A549 (cell line): ENCODE results near the gene ASAP2. TPM values are rescaled to one million over a fixed set of nuclear protein-coding genes. Genes with fewer than 3 reads are reported as not detected.
A peak's percentile ranks its signal among the peaks of the same experiment; 100 is the strongest.

Source experiments
- ATAC-seq, 2 experiments: fragments of 200-7000 bp in 1 of 2; fragments of >200 bp in 1 of 2; cut with Nextera tagmentation in 1 of 2; cut with Tn5 transposase in 1 of 2; 3 replicates each; pipeline versions ENCODE4 v1.8.0 to v1.9.1; 2018 to 2020; ENCODE audit warnings: mild to moderate bottlenecking in 1 of 2, moderate library complexity in 1 of 2
- CTCF ChIA-PET: fragments of 300-600 bp; sonication (Branson Sonifier 250); formaldehyde crosslinking; extraction: SDS; loops from one replicate; lab custom pipeline; 2021; ENCODE audit warnings: antibody characterized with exemption, inconsistent platforms; lab: Yijun Ruan, JAX
- POLR2A ChIA-PET: fragments of 350-600 bp; formaldehyde crosslinking; extraction: SDS; loops from one replicate; lab custom pipeline; 2021; ENCODE audit warnings: antibody characterized with exemption, inconsistent platforms; lab: Yijun Ruan, JAX
- DNase-seq, 2 experiments: peaks; one replicate each; pipeline versions ENCODE4 v3.0.0 to v3.0.0-alpha.2; 2011 to 2016; ENCODE audit warnings: low read depth in 1 of 2, low spot score in 1 of 2
- FAIRE-seq: peaks from 2 replicates; lab custom pipeline; 2011; peaks lifted over from hg19 to GRCh38; lab: Jason Lieb, UNC
- H3K27ac ChIP-seq, 2 experiments: fragments of >200 bp; sonication (Bioruptor Twin); formaldehyde crosslinking; 3 replicates each; pipeline ENCODE4 v1.5.1; 2016 to 2017
- H3K4me1 ChIP-seq: fragments of >200 bp; sonication (Bioruptor Twin); formaldehyde crosslinking; 3 replicates; pipeline ENCODE4 v1.6.1; 2016
- H3K4me2 ChIP-seq: fragments of >200 bp; sonication (Bioruptor Twin); formaldehyde crosslinking; 3 replicates; pipeline ENCODE4 v1.6.1; 2016
- H3K4me3 ChIP-seq: fragments of >200 bp; sonication (Bioruptor Twin); formaldehyde crosslinking; 3 replicates; pipeline ENCODE4 v1.5.1; 2016
- H3K9me3 ChIP-seq: fragments of >200 bp; sonication (Bioruptor Twin); formaldehyde crosslinking; 3 replicates; pipeline ENCODE4 v1.6.1; 2016
- BHLHE40 ChIP-seq: IDR thresholded peaks from 2 replicates; pipeline ENCODE4 v1.6.1; 2012; ENCODE audit warnings: low read depth, low read length, inconsistent platforms
- CBX2 ChIP-seq: fragments of 200-600 bp; sonication (generic); IDR thresholded peaks from 2 replicates; pipeline ENCODE4 v1.6.1; 2016; ENCODE audit warnings: low read depth, mild to moderate bottlenecking, borderline replicate concordance
- CHD2 ChIP-seq: fragments of 150-350 bp; IDR thresholded peaks from 2 replicates; pipeline ENCODE4 v1.6.1; 2014; ENCODE audit warnings: low read length; ENCODE audit not compliant: partially characterized antibody
- CHD4 ChIP-seq: fragments of 200-600 bp; sonication (generic); IDR thresholded peaks from 2 replicates; pipeline ENCODE4 v1.6.1; 2016; ENCODE audit warnings: antibody characterized with exemption, mild to moderate bottlenecking, borderline replicate concordance
- FOSB ChIP-seq: fragments of 250-450 bp; sonication (Bioruptor Pico); IDR thresholded peaks from 2 replicates; pipeline ENCODE4 v1.5.0; 2020; ENCODE audit warnings: mild to moderate bottlenecking, moderate library complexity
- FOSL2 ChIP-seq, 2 experiments: fragments of 450-650 bp in 1 of 2; fragments of >200 bp in 1 of 2; sonication (Bioruptor Twin) in 1 of 2; formaldehyde crosslinking; IDR thresholded peaks; 2 replicates each; pipeline versions ENCODE4 v1.5.0 to v1.6.1; 2016 to 2020; ENCODE audit warnings: mild to moderate bottlenecking in 1 of 2, moderate library complexity in 1 of 2
- GATA3 ChIP-seq: IDR thresholded peaks from 2 replicates; pipeline ENCODE4 v1.6.1; 2012; ENCODE audit warnings: borderline replicate concordance
- HDAC2 ChIP-seq: fragments of 200-600 bp; sonication (generic); IDR thresholded peaks from 2 replicates; pipeline ENCODE4 v1.6.1; 2016
- HOXA7 ChIP-seq: fragments of 250-450 bp; sonication (Bioruptor Pico); IDR thresholded peaks from 2 replicates; pipeline ENCODE4 v1.5.0; 2020; ENCODE audit warnings: mild to moderate bottlenecking, moderate library complexity
- HOXB13 ChIP-seq: fragments of 250-450 bp; sonication (Bioruptor Pico); IDR thresholded peaks from 2 replicates; pipeline ENCODE4 v1.5.0; 2020; ENCODE audit warnings: low read depth, mild to moderate bottlenecking, moderate library complexity
- JUNB ChIP-seq: fragments of >200 bp; sonication (Bioruptor Twin); formaldehyde crosslinking; IDR thresholded peaks from 2 replicates; pipeline ENCODE4 v1.6.1; 2016
- MYC ChIP-seq: IDR thresholded peaks from 2 replicates; pipeline ENCODE4 v1.6.1; 2012; ENCODE audit warnings: mild to moderate bottlenecking, inconsistent platforms, low read length, improper control_type of control experiment, borderline replicate concordance
- POLR2AphosphoS2 ChIP-seq: conservative IDR thresholded peaks from 2 replicates; pipeline ENCODE4 v1.6.1; 2012; ENCODE audit warnings: low read length, improper control_type of control experiment, inconsistent platforms
- RARB ChIP-seq: fragments of 250-450 bp; sonication (Bioruptor Pico); IDR thresholded peaks from 2 replicates; pipeline ENCODE4 v1.8.0; 2021; ENCODE audit warnings: mild to moderate bottlenecking, moderate library complexity
- SREBF2 ChIP-seq: fragments of 450-650 bp; IDR thresholded peaks from 2 replicates; pipeline ENCODE4 v1.6.1; 2014; ENCODE audit warnings: mild to moderate bottlenecking, moderate library complexity
- TFCP2L1 ChIP-seq: fragments of 250-450 bp; sonication (Bioruptor Pico); IDR thresholded peaks from 2 replicates; pipeline ENCODE4 v1.5.0; 2021; ENCODE audit warnings: mild to moderate bottlenecking
- ZFP36 ChIP-seq: fragments of 450-650 bp; IDR thresholded peaks from 2 replicates; pipeline ENCODE4 v1.6.1; 2014; ENCODE audit warnings: borderline replicate concordance; ENCODE audit not compliant: partially characterized antibody
- ZNF302 ChIP-seq: fragments of 250-450 bp; sonication (Bioruptor Pico); IDR thresholded peaks from 2 replicates; pipeline ENCODE4 v1.9.0; 2021; ENCODE audit warnings: inconsistent platforms, mild to moderate bottlenecking, moderate library complexity
- ZSCAN20 ChIP-seq: fragments of 250-450 bp; sonication (Bioruptor Pico); IDR thresholded peaks from 2 replicates; pipeline ENCODE4 v1.8.0; 2022; ENCODE audit warnings: mild to moderate bottlenecking, moderate library complexity
- WGBS: methylation state at CpG from one replicate; pipeline ENCODE4 v1.1.6; 2017; ENCODE audit errors: missing lambda C conversion rate; 5-methylcytosine and 5-hydroxymethylcytosine counted together
- polyA plus RNA-seq, 4 experiments: library from polyadenylated mRNA; depleted of rRNA in 3 of 4; stranded (reverse); fragments of >200 nt; fragmentation: RNase III in 1 of 4; extraction: RNeasy Plus Mini Kit Qiagen cat#74134 plus additional on column Dnase treatment in 1 of 4; gene quantifications; 2 replicates in 3 of 4; 3 replicates in 1 of 4; pipeline ENCODE4 v1.2.3, GENCODE V29; 2011 to 2017
- TF ChIP-seq, protein P1 (sequence below): fragments of 250-450 bp; sonication (Bioruptor Pico); IDR thresholded peaks from 2 replicates; pipeline ENCODE4 v1.5.0; 2020; ENCODE audit warnings: low read depth, mild to moderate bottlenecking, moderate library complexity
- TF ChIP-seq, protein P2 (sequence below): IDR thresholded peaks from 2 replicates; pipeline ENCODE4 v1.6.1; 2012
- TF ChIP-seq, protein P3 (sequence below): fragments of >200 bp; sonication (Bioruptor Twin); formaldehyde crosslinking; IDR thresholded peaks from 3 replicates; pipeline ENCODE4 v1.5.1; 2016
- TF ChIP-seq, protein P4 (sequence below): fragments of 450-650 bp; IDR thresholded peaks from 2 replicates; pipeline ENCODE4 v1.6.1; 2014; ENCODE audit warnings: antibody characterized with exemption

ASAP2 gene
- polyA plus RNA-seq, 2 of the 4 experiments (the other 2 are of a cell fraction) = 17.8 to 27.9 TPM

DNA sequence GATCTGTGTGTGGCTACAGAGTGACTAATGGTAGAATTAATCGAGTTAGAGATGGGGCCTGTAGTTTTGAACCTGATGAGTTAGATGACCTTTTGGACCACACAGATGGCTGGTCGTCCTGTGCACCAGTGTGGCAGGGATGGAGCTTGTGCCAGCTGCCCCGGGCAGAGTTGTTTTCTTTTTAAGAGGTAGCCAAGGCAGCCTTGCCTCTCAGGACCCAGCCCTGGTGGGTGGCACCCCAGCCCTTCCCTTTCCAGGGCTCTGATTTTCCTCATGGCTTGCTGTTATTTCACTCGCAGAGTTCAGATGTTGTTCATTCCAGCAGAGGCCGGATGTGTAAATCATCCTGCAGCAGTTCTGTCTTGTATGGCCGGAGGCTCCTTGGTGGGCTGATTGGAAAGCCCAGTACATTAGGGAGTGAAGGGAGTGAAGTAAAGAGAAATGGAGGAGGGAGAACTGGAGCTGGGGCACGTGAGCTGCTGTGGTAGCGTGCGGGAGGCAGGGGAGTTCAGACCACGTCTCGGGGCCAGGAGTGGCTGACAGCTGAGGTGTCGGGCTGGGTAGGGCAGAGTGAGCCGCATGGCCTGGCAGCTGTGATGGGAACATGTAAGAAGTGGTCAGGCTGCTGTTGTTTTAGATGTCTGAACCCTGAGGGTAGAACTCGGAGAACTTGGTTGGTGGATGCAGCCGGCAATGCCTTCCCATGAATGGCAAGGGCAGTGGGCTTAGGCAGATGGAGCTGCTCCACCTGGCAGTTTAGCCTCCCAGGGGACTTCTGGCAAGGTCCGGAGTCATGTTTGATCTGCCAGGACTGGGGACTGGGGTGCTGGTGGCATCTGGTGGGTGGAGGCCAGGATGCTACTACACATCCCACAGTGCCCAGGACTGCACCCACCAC is 28.8 kb downstream of the ASAP2 start:
- CTCF ChIA-PET = interaction anchor here (0.6 to 4.3 kb wide), 14 partner anchors 8 to 124 kb away, joined by 3 to 20 read pairs (median 3); no protein-coding TSS in a partner anchor
- TF ChIP-seq, protein P1, sequence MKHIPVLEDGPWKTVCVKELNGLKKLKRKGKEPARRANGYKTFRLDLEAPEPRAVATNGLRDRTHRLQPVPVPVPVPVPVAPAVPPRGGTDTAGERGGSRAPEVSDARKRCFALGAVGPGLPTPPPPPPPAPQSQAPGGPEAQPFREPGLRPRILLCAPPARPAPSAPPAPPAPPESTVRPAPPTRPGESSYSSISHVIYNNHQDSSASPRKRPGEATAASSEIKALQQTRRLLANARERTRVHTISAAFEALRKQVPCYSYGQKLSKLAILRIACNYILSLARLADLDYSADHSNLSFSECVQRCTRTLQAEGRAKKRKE (CRISPR knock-in tag) = no peak
- TF ChIP-seq TFCP2L1 (CRISPR knock-in tag) = 0 out of 2 replicates have a peak, but pooled peaks have one; percentile 1
- peak; percentile 6; the same call in 1 of the 2 replicates for TF ChIP-seq JUNB
- no peak for TF ChIP-seq ZSCAN20 (CRISPR knock-in tag)
- TF ChIP-seq, protein P2, sequence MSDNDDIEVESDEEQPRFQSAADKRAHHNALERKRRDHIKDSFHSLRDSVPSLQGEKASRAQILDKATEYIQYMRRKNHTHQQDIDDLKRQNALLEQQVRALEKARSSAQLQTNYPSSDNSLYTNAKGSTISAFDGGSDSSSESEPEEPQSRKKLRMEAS = 0 out of 2 replicates have a peak, but pooled peaks have one; percentile 23
- POLR2A ChIA-PET = interaction anchor here (1.0 to 1.5 kb wide), 4 partner anchors 14 to 320 kb away, joined by 4 to 5 read pairs (median 5); partner anchors contain the start of gene ADAM17
- FAIRE-seq = no peak
- Histone ChIP-seq H3K27ac (peak overlapping the region; percentile 73 to 88), H3K4me2 (peak overlapping the region; percentile 77), H3K4me1 (peaks cover 67% of the 10 kb centered on the region), H3K4me3 (peak overlapping the region; percentile 3; the same call in 1 of the 3 replicates), H3K9me3 (no peaks in the 10 kb centered on the region)
- WGBS = 62% methylated on average over 16 of the region's 16 CpGs
- DNase-seq = no peak
- ATAC-seq = peak; percentile 8 to 20; a peak in 4 of 6 replicates

DNA sequence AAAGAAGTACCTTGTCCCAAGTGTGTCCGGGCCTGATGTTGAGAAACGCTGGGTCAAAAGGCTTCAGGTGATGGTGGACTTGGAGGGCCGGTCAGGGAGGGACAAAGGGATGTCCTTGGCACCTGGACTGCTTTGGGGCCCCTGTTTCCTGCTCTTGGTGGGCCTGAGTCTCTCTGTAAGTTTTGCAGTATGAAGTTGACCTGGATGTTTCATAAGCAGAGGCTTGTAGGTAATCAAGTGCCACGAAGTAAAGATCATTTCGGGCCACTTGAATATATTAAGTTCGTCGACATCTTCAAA is 29.4 kb downstream of the ASAP2 start:
- no peaks in the 10 kb centered on the region for H3K9me3 ChIP-seq
- 93% methylated on average over 7 of the region's 7 CpGs for WGBS
- H3K27ac ChIP-seq = peak overlapping the region; percentile 73 to 88
- CTCF ChIA-PET = interaction anchor here (1.0 to 2.7 kb wide), 6 partner anchors 8 to 124 kb away, joined by 3 to 11 read pairs (median 3); no protein-coding TSS in a partner anchor
- POLR2A ChIA-PET = no interaction called here
- no peak overlapping the region for H3K4me3 ChIP-seq
- ATAC-seq (no peak), DNase-seq (no peak), FAIRE-seq (no peak)
- TF ChIP-seq ZSCAN20 (CRISPR knock-in tag) (no peak), SREBF2 (no peak), CHD4 (no peak), ZNF302 (CRISPR knock-in tag) (no peak)
- peaks cover 67% of the 10 kb centered on the region for H3K4me1 ChIP-seq
- peak overlapping the region; percentile 77 for H3K4me2 ChIP-seq

DNA sequence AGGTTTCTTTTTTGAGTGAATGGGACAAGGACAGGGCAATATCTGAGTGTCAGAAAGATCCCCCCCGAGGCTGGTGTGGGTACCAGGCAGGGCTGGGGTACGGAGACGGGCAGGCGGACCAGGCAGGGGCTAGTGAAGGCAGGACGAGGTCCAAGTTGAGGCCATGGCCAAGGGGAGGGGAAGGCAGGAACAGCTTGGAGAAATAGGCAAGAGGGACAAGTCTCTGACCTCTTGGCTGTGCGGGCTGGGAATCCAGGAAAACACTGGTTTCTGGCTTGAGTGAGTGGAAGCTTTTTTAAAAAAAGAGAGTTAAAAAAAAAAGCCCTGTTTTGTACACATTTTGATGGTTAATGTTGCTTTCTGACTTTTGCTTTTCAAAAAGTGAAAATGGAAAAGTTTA is 30.3 kb downstream of the ASAP2 start:
- TF ChIP-seq FOSB = no peak
- TF ChIP-seq HOXB13 (CRISPR knock-in tag) = no peak
- no peak for TF ChIP-seq ZSCAN20 (CRISPR knock-in tag)
- TF ChIP-seq, protein P3, sequence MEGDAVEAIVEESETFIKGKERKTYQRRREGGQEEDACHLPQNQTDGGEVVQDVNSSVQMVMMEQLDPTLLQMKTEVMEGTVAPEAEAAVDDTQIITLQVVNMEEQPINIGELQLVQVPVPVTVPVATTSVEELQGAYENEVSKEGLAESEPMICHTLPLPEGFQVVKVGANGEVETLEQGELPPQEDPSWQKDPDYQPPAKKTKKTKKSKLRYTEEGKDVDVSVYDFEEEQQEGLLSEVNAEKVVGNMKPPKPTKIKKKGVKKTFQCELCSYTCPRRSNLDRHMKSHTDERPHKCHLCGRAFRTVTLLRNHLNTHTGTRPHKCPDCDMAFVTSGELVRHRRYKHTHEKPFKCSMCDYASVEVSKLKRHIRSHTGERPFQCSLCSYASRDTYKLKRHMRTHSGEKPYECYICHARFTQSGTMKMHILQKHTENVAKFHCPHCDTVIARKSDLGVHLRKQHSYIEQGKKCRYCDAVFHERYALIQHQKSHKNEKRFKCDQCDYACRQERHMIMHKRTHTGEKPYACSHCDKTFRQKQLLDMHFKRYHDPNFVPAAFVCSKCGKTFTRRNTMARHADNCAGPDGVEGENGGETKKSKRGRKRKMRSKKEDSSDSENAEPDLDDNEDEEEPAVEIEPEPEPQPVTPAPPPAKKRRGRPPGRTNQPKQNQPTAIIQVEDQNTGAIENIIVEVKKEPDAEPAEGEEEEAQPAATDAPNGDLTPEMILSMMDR = no peak
- no peak for TF ChIP-seq HDAC2
- no peak for TF ChIP-seq RARB (CRISPR knock-in tag)
- TF ChIP-seq GATA3 = no peak
- no peak for TF ChIP-seq HOXA7
- TF ChIP-seq, protein P2 = no peak
- TF ChIP-seq FOSL2 (IDR thresholded peaks at IDR 0.05) = no peak
- no peak for TF ChIP-seq FOSL2 (CRISPR knock-in tag; IDR thresholded peaks at IDR 0.05)
- TF ChIP-seq MYC = no peak
- no peak for TF ChIP-seq POLR2AphosphoS2
- TF ChIP-seq CHD2 = no peak
- TF ChIP-seq, protein P4, sequence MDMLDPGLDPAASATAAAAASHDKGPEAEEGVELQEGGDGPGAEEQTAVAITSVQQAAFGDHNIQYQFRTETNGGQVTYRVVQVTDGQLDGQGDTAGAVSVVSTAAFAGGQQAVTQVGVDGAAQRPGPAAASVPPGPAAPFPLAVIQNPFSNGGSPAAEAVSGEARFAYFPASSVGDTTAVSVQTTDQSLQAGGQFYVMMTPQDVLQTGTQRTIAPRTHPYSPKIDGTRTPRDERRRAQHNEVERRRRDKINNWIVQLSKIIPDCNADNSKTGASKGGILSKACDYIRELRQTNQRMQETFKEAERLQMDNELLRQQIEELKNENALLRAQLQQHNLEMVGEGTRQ = no peak
- TF ChIP-seq CHD4 = no peak
- no peak for TF ChIP-seq CBX2
- TF ChIP-seq ZFP36 = no peak
- TF ChIP-seq BHLHE40 = no peak
- ATAC-seq (no peak), DNase-seq (no peak), FAIRE-seq (no peak)
- ChIA-PET CTCF (no interaction called here), POLR2A (interaction anchor here (1.0 kb wide), 1 partner anchor 12 kb away, joined by 3 read pairs; no protein-coding TSS in a partner anchor)
- Histone ChIP-seq H3K4me3 (no peak overlapping the region), H3K27ac (peak overlapping the region in 1 of 2 experiments; percentile 76; a peak in 3 of 6 replicates), H3K4me2 (no peak overlapping the region), H3K4me1 (peaks cover 59% of the 10 kb centered on the region), H3K9me3 (no peaks in the 10 kb centered on the region)
- 84% methylated on average over 6 of the region's 6 CpGs for WGBS
